GM19193 (cell line): ENCODE measurements around the gene CDYL2.

Experiments used
- POLR2A ChIP-seq: IDR thresholded peaks from 4 replicates; pipeline ENCODE4 v1.6.1; 2011; ENCODE audit not compliant: insufficient read depth, insufficient read length; ENCODE audit errors: extremely low read depth

Gene CDYL2

DNA sequence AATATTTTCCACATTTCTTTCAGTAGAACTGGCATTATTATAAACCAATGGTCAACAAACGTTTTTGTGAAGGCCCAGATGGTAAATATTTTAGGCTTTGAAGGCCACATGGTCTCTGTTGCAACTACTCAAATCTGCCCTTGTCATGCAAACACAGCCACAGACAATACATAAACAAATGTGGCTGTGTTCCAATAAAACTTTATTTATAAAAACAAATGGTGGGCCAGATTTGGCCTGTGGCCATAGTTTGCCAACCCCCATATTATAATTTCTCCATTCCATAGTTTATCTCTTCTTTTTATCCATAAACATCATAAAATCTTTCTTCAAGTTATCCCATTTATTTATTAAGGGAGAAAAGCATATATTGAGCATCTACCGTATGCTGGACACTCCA, 98.8 kb downstream of the CDYL2 start:
- no peak for TF ChIP-seq POLR2A

DNA sequence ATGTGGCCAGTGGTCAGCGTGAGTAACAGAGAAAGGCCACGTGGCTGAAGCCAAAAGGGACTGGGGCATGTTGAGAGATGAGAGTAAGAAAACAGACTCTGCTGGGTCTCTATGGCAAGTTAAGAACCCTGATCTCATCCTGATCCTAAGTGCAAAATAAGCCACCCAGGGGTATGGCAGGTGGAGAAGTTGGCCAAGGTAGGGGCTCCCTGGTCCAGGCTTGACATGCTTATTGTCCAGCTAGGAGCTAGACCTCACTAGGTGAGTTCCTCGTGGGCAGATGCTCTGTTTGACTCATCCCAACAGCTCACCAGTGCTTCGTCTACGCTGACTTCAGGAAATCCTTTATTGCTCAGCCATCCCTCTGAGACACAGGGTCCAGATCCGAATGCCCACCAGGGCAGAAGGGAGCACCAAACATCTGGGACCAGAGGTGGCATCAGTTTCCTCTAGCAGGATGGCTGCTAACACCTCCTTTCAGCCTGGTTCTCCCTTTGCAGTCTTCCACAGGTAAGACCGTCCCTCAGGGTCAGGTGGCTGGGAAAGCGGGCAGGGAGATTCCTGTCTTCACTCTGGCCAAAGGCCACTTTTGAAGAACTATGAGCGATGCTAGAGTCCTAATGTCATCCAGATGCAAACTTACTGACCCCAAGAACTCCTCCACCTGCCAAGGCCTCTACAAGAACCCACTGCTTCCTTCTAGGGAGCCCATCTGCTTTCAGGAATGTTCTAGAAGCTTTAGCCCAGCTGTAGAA, 99.5 kb downstream of the CDYL2 start:
- TF ChIP-seq POLR2A, result no peak

DNA sequence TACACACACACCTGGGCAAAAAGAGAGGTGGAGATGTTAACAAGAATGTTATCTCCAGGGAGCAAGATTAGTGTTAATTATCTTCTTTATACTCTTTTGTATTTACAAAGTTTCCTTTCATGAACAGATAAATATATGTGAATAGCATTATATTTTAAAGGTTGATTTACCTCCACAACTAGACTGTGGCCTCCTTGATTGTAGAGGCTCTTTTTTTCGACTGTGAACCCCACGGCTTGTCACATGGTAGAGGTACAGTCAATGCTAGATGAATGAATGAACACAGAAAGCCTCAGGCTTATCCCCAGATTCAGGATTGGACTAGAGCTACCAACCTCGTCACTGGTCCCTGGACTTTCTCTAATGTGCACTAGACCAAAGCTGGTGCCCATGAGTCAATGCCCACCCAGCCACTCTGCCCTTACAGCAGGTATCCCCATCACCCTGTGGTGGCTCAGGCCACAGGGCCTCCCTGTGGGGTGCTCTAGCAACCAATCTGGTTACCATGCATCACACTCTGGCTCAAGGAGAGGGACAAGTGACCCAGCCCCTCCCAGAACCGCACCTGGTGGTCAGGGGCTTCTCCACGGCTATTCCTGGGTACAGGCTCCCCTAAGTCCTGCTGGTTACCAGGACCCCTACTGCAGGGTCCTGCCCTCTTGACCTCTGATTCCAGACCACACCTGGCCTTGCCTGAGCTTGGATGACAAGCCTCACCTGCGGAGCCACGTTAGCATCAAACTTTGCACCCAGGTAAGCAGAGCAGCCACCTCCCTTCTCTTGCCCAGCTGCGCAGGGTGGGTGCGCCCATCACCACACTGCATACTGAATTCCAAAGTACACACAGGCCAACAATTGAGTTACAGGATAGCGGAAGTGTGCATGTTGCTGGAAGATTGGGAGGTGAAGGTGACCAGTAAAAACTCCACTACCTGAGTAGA, 101.0 kb downstream of the CDYL2 start:
- no peak for TF ChIP-seq POLR2A

DNA sequence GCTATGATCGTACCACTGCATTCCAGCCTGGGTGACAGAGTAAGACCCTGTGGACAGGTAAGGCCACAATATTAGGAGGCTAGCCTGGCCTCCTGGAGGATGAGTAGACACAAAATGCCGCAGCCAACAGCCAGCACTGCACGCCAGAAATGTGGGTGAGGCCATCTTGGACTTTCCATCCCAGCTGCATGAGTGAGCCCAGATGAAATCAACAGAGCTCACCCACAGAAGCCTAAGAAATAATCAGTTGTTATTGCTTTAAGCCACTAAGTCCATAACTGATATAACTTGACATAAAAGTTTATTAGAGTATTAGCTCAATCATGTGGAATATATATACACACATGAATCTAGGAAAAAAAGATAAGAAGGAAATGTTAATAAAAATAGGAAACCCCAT, 101.7 kb downstream of the CDYL2 start:
- no peak for TF ChIP-seq POLR2A

DNA sequence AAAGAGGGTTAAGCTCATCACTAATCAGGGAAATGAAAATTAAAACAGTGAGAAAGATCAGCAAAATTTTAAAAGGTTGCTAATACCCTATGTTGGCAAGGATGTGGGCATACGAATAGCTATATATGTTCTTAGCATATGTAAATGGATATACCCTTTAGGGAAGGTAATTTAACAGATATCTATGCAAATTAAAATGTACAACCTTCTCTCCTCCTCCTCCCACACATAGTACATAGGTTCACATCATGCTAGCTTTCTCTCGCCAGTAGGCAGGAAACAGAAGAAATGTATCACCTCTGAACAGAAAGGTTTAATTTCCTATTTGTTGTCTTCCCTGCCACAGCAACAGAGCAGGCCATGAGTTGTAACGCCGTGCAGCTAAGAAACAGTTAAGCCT, 103.8 kb downstream of the CDYL2 start:
- no peak for TF ChIP-seq POLR2A

DNA sequence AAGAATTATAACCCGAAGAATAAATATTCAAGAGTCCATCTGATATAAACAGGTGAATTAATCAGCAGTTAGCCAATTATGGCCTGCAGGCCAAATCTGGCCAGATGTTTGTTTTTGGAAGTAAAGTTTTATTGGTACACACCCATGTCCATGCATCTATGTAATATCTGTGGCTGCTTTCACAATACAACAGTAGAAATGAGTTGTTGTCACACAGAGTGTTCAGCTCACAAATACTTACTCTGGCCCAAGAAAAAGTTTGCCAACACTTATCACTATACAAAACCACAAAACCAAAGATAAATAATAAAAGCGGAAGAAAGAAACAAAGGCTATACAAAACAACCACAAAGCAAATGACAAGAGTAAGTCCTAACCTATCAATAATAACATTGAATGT, 109.4 kb downstream of the CDYL2 start:
- TF ChIP-seq POLR2A, result no peak

DNA sequence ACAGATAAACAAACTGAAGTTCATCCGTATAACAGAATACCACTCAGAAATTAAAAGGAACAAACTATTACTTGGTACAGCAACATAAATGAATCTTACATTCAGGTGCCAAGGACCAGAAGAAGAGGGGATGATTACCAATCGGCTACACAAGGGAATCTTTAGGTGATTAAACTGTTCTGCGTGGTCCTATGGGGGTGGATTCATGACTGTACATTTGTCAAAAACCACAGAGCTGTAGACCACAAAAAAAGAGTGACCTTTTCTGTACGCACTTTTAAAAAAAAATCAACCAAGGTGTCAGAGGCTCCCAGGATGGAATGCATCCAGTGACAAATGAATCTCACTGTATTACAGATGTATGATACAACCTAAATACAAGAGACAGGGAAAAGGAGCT, 110.8 kb downstream of the CDYL2 start:
- TF ChIP-seq POLR2A, result no peak

DNA sequence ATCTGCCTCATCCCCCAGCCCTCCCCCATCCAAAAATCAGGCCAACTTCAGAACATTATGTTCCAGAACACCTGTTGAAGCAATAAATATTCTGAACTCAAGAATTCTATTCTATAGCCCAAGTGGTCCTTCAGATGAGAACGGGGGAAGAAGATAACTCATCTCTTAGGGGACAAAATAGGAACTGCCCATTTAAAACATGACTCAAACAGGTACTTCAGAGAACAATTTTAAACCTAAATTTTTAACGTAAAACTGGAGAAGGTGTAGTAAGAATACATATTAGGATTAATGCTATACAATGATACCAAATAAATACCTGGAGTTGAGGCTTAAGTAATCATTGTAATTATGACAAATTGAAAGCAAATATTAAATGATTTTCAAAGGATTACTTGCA, 112.1 kb downstream of the CDYL2 start:
- TF ChIP-seq POLR2A, result no peak

DNA sequence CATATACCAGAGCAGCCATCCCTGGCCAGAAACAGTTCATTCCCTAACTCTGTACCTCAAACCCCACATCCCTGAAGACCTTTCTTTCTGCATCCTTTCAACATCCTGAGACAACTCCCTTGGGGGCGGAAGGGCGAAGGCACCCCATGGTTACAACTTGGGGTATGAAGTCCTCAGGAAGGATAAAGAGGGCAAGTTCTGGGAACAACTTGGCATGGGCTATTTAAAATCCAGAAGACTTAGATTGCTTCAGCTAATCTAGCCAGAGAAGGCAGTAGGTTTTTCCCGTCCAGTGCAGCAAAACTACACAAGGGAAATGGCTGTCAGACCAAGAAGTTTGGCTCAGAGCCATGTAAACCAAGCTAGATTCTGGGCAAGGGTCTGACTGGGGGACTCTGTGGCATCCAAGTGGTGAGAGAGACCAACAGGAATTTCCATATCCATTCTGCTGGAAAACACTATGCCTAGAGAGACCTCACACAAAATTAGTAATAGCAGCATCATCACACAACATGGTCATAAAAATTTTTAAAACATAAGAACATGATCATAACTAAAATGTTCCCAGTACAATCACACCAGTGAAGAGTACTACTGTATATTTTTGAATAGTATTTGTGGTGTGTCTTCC, 113.2 kb downstream of the CDYL2 start:
- TF ChIP-seq POLR2A, result no peak

DNA sequence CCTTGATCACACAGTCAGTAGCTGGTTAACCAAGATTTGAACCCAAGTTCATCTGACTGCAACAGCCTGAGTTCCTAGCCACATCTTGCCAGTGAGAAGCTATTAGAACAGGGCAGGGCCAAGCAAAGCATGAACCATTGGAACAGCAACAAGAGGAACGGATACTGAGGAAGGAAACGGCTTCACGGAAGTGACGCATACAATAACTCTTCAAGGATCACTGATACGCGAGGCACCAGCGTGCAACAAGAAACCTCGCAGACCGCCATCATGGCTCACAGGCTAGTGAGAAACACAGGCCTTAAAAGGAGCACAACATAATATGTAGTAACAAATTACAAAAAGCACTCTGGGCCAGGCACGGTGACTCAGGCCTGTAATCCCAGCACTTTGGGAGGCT, 114.9 kb downstream of the CDYL2 start:
- TF ChIP-seq POLR2A, result no peak

DNA sequence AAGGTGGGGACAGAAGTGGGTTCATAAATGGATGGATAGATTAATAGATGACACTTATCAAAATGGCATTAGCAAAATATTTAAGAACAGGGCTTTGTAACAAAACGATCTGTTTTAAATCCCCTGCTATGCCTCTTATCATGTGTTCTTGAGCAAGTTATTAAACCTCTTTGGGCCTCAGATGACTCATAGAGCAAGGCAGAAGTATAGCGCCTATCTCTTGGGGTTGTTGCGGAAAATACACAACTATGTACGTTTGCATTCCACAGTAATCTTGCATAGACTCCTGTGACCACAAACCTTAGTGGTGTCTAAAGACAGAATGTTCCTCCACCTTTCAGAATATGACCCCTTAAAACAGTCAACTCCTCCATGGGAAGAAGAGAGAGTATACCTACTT, 116.8 kb downstream of the CDYL2 start:
- TF ChIP-seq POLR2A, result no peak

DNA sequence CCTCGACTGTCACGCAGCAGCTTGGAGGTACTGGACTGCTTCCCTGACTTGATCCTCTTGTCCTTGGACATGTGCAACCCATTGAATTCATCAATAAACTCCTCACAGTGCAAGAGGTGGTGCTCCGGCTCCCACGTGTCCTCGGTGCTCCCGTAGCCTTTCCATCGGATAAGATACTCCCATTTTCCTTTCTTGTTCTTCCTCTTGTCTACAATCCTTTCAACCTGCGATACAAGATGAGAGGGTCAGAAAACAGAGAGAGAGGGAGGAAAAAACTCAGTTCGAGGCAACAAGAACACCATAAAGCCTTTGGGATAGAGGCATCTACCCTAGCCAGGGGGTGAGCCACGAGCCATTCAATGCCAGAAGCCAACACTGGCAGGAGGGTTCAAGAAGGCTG, 119.5 kb downstream of the CDYL2 start:
- no peak for TF ChIP-seq POLR2A

DNA sequence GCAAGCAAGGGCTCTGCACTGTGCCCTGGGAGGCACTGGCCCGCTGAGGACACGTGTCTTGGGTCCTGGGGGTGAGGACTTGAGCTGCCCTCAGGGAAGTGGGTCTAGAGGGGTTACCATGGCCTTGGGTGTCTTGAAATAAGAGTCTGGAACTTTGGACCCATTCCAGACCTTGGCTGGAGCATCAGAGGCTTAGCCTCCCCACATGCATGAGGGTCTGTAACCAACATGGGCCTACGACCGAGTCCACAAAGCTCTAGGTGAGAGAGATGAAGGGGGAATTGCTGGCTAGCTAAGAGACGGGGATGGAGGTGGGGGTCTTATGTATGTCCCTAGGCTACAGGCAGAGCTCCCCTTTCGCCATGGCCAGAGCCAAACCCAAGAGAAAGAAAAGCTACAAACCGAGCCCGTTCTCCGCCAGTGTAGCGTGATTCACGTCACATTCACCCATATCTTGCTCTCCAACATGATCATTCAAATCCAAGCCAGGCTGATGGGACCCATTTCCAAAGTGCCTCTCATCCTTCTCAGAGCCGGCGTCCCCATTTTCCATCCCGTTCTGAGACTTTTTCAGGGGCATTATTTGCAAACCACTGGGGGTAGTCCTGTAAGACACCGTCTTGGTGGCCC, 120.1 kb downstream of the CDYL2 start:
- TF ChIP-seq POLR2A, result no peak

DNA sequence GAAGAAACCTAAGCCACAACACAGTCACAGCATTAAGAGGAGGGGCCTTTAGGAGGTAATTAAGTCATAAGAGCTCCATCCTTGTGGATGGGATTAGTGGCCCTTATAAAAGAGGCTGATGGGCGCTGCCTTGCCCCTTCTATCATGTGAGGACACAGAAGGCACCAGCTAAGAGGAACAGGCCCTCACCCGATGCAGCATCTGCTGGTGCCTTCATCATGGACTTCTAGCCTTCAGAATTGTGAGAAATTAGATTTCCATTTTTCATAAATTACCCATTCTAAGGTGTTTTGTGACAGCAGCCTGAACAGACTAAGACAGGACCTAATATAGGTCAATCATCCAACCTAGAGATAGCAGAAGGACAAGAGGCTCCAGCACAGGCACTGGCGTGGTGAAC, 120.8 kb downstream of the CDYL2 start:
- TF ChIP-seq POLR2A, result no peak
